ENCODE results near the gene RAMACL.

The RAMACL gene

DNA sequence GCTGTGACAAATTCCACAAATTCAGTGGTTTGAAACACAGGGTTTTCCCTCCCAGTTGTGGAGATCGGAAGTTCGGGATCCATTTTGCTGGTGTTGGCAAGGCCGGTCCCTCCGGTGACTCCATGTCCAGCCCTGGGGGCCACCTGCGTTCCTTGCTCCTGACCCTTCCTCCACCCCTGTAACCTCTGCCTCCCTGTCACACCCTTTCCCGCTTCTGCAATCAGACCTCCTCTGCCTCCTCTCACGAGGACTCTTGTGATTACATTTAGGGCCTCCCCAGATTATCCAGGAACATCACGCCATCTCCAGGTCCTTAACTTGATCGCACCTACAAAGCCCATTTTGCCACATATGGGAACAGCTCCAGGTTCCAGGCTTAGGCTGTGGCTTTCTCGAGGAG is 28.1 kb upstream of the RAMACL start:
- no peak for TF ChIP-seq Cebpa-rat (IDR thresholded peaks at IDR 0.05)
- Histone ChIP-seq H3K4me2 (no peak overlapping the region), H4K20me1 (peaks cover 0 to 83% (median 3%) of the 10 kb centered on the region in 11 experiments; a peak in 6 of 22 replicates), H3K4me1 (no peaks in the 10 kb centered on the region), H3K9ac (no peak overlapping the region), H3K27me3 (no peaks in the 10 kb centered on the region), H3K36me3 (peaks cover 0 to 22% (median 0%) of the 10 kb centered on the region in 11 experiments; a peak in 5 of 22 replicates), H3K9me3 (replicated peaks in 1 of 11) (peaks cover 0 to 8% (median 0%) of the 10 kb centered on the region in 11 experiments; a peak in 1 of 22 replicates), H3K27ac (no peak overlapping the region), H3K4me3 (no peak overlapping the region)

DNA sequence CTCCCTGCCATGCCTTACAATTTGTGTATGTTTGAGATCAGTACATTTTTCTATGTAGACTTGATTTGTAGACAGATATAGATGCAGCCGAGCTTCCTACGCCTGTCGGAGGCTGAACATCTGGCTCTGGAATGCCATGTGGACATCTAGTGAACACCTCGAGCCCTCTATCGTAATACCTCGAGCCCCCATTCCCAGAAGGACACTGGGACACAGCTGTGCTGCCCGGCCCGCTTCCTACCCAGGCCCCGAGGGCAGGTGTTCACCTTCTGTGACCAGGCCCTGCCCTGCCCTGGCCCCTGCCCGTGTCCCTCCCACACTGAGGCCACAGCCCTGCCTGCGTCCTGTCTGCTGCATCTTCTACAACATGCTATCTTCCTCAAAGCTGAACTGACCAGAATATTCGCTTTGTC is 27.7 kb upstream of the RAMACL start:
- Histone ChIP-seq H3K9ac (no peak overlapping the region), H3K36me3 (peaks cover 0 to 18% (median 0%) of the 10 kb centered on the region in 11 experiments; a peak in 5 of 22 replicates), H3K9me3 (replicated peaks in 1 of 11) (peaks cover 0 to 8% (median 0%) of the 10 kb centered on the region in 11 experiments; a peak in 1 of 22 replicates), H4K20me1 (peaks cover 0 to 78% (median 3%) of the 10 kb centered on the region in 11 experiments; a peak in 6 of 22 replicates), H3K4me1 (no peaks in the 10 kb centered on the region), H3K27ac (no peak overlapping the region), H3K4me3 (no peak overlapping the region), H3K4me2 (no peak overlapping the region), H3K27me3 (no peaks in the 10 kb centered on the region)
- no peak for TF ChIP-seq Cebpa-rat (IDR thresholded peaks at IDR 0.05)

- Histone ChIP-seq H3K4me2 (no peak overlapping the region), H3K4me1 (no peaks in the 10 kb centered on the region)
- no peak for TF ChIP-seq Cebpa-rat (IDR thresholded peaks at IDR 0.05)
Measured at GRCh38 chr6:166613027-166613426, 26.5 kb upstream of the RAMACL start.

DNA sequence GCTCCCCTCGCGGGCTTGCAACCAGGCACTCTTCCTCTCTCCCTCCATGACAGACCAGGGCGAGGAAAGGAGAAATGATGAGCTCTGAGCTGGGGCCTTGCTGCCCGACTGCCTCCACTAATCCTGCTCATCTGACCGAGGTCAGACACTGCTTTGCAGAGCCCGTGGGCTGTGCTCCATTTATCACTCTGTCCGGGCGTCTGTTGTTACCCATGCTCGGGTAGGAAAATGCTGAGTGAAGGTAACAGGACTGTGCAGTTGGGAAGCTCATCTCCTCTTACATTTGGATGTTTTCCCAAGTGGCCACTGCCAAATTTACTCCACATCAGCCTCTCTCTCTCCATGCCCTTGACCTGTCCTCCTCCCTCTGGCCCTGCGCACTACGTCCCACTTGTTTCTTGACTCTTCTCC is 26.0 kb upstream of the RAMACL start:
- H3K4me2 ChIP-seq = no peak overlapping the region
- no peaks in the 10 kb centered on the region for H3K9me3 ChIP-seq (replicated peaks in 1 of 11)
- no peak overlapping the region for H3K27ac ChIP-seq
- H3K4me3 ChIP-seq = no peak overlapping the region
- H3K27me3 ChIP-seq = no peaks in the 10 kb centered on the region
- H3K4me1 ChIP-seq = no peaks in the 10 kb centered on the region
- no peak overlapping the region for H3K9ac ChIP-seq
- H3K36me3 ChIP-seq = peaks cover 0 to 4% (median 0%) of the 10 kb centered on the region in 11 experiments; a peak in 2 of 22 replicates
- H4K20me1 ChIP-seq = peaks cover 0 to 79% (median 3%) of the 10 kb centered on the region in 11 experiments; a peak in 6 of 22 replicates
- TF ChIP-seq Cebpa-rat (IDR thresholded peaks at IDR 0.05) = no peak

More at GRCh38 chr6:166613027-166613426, 26.5 kb upstream of the RAMACL start:
- Histone ChIP-seq H3K9ac (no peak overlapping the region), H4K20me1 (peaks cover 0 to 81% (median 3%) of the 10 kb centered on the region in 11 experiments; a peak in 6 of 22 replicates), H3K27me3 (no peaks in the 10 kb centered on the region), H3K9me3 (replicated peaks in 1 of 11) (0 out of 22 replicates have a peak, but pooled peaks cover 0 to 4% (median 0%) of the 10 kb centered on the region in 11 experiments), H3K36me3 (peaks cover 0 to 7% (median 0%) of the 10 kb centered on the region in 11 experiments; a peak in 4 of 22 replicates), H3K4me3 (no peak overlapping the region), H3K27ac (no peak overlapping the region)

- Histone ChIP-seq H3K9me3 (replicated peaks in 1 of 11) (no peaks in the 10 kb centered on the region), H3K4me2 (no peak overlapping the region)
Measured at GRCh38 chr6:166611631-166612030, 25.2 kb upstream of the RAMACL start.

DNA sequence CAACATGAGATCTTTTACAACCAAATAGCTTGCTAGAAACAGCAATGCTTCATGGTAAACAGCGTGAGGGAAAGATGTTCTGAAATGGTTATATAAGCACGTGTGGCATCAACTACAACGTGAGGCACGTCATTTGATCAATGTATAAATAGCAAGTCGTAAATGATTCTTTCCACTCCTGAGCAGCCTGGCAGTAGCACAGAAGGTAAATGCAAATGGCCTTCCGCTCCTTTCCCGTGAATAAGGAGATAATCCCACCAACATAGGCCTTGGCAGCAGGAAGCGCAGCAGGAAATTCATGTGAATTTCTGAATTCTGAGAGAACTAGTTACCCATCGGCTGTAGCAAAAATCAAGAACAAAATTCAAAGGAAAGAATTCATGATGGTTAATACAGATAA is 23.6 kb upstream of the RAMACL start:
- Histone ChIP-seq H3K36me3 (peaks cover 0 to 4% (median 0%) of the 10 kb centered on the region in 11 experiments; a peak in 1 of 22 replicates), H3K4me3 (no peak overlapping the region), H4K20me1 (peaks cover 0 to 78% (median 0%) of the 10 kb centered on the region in 11 experiments; a peak in 6 of 22 replicates), H3K4me2 (no peak overlapping the region), H3K4me1 (no peaks in the 10 kb centered on the region), H3K9me3 (replicated peaks in 1 of 11) (no peaks in the 10 kb centered on the region), H3K9ac (no peak overlapping the region), H3K27me3 (no peaks in the 10 kb centered on the region), H3K27ac (no peak overlapping the region)
- TF ChIP-seq Cebpa-rat (IDR thresholded peaks at IDR 0.05) = no peak

More at GRCh38 chr6:166611631-166612030, 25.2 kb upstream of the RAMACL start:
- Histone ChIP-seq H4K20me1 (peaks cover 0 to 80% (median 3%) of the 10 kb centered on the region in 11 experiments; a peak in 6 of 22 replicates), H3K4me1 (no peaks in the 10 kb centered on the region), H3K4me3 (no peak overlapping the region), H3K27ac (no peak overlapping the region), H3K36me3 (peaks cover 0 to 4% (median 0%) of the 10 kb centered on the region in 11 experiments; a peak in 1 of 22 replicates), H3K27me3 (no peaks in the 10 kb centered on the region), H3K9ac (no peak overlapping the region)
- TF ChIP-seq Cebpa-rat (IDR thresholded peaks at IDR 0.05) = no peak

- TF ChIP-seq Cebpa-rat (IDR thresholded peaks at IDR 0.05) = no peak
- peaks cover 0 to 4% (median 0%) of the 10 kb centered on the region in 11 experiments; a peak in 1 of 22 replicates for H3K36me3 ChIP-seq
Measured at GRCh38 chr6:166608774-166609173, 22.3 kb upstream of the RAMACL start.

DNA sequence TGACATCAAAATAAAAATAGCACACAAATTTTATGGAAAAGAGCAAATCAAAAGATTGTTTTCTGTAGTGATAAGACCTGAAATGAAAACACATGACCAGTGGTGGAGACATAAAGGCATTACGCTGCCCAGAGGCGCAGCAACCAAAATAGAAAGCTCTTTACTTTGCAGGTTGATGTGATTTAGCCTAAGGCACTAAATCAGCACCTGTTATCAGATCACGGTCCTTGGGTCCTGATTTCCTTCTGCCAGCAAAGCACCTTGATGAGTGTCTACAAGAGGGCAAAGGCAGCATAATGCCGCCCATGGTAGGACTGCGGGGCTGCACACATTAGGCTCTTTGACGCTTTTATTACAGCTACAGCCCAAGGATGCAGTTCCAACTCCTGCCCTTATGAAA is 19.3 kb upstream of the RAMACL start:
- Histone ChIP-seq H3K4me2 (no peak overlapping the region), H3K27ac (no peak overlapping the region), H3K4me3 (no peak overlapping the region), H4K20me1 (peaks cover 0 to 54% (median 0%) of the 10 kb centered on the region in 11 experiments; a peak in 3 of 22 replicates), H3K4me1 (no peaks in the 10 kb centered on the region), H3K27me3 (no peaks in the 10 kb centered on the region), H3K9ac (no peak overlapping the region), H3K36me3 (peaks cover 0 to 20% (median 0%) of the 10 kb centered on the region in 11 experiments; a peak in 1 of 22 replicates), H3K9me3 (replicated peaks in 1 of 11) (peaks cover 0 to 19% (median 8%) of the 10 kb centered on the region in 11 experiments; a peak in 10 of 22 replicates)
- no peak for TF ChIP-seq Cebpa-rat (IDR thresholded peaks at IDR 0.05)

More at GRCh38 chr6:166608774-166609173, 22.3 kb upstream of the RAMACL start:
- 0 out of 22 replicates have a peak, but pooled peaks cover 0 to 2% (median 0%) of the 10 kb centered on the region in 11 experiments for H3K9me3 ChIP-seq (replicated peaks in 1 of 11)
- no peaks in the 10 kb centered on the region for H3K4me1 ChIP-seq
- H3K27me3 ChIP-seq = no peaks in the 10 kb centered on the region
- no peak overlapping the region for H3K27ac ChIP-seq
- H3K4me2 ChIP-seq = no peak overlapping the region
- H3K9ac ChIP-seq = no peak overlapping the region
- H3K4me3 ChIP-seq = no peak overlapping the region
- H4K20me1 ChIP-seq = peaks cover 0 to 68% (median 0%) of the 10 kb centered on the region in 11 experiments; a peak in 5 of 22 replicates

DNA sequence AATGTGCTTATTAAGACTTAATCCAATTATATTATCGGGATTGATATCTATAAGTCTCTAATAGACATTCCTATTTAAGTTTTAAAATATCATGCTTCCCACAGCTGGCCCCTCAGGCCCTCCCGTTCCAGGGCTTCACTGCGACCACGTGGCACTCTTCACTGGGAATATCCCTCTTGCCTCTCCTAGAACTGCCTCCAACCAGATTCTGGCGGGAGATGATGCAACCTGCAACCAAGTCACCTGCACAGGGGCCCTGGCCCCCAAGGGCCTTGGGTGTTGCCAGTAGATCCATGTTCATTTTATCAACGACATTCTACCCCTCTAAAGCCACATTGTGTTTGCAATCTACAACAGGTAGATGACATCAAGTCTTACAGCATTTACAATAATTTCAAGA is 18.4 kb upstream of the RAMACL start:
- Histone ChIP-seq H3K9me3 (replicated peaks in 1 of 11) (peaks cover 0 to 19% (median 8%) of the 10 kb centered on the region in 11 experiments; a peak in 10 of 22 replicates), H3K9ac (no peak overlapping the region), H4K20me1 (peaks cover 0 to 49% (median 0%) of the 10 kb centered on the region in 11 experiments; a peak in 3 of 22 replicates), H3K27ac (no peak overlapping the region), H3K27me3 (no peaks in the 10 kb centered on the region), H3K4me1 (no peaks in the 10 kb centered on the region), H3K4me2 (no peak overlapping the region), H3K4me3 (no peak overlapping the region), H3K36me3 (peaks cover 0 to 16% (median 0%) of the 10 kb centered on the region in 11 experiments; a peak in 1 of 22 replicates)
- TF ChIP-seq Cebpa-rat (IDR thresholded peaks at IDR 0.05) = no peak
